ENCODE results near the gene RFX4. TPM values are rescaled to one million over a fixed set of nuclear protein-coding genes. Genes with fewer than 3 reads are reported as not detected.

RFX4 gene
- total RNA-seq, 1 donor from 2014 or later: not detected

- no peak for DNase-seq
- no peak for TF ChIP-seq CTCF (IDR thresholded peaks at IDR 0.05; ENCODE audit: partially characterized antibody, unreplicated experiment)
- Mint-ChIP-seq H3K27me3 (ENCODE audit: unreplicated experiment) (peaks cover 15% of the 10 kb centered on the region), H3K9me3 (ENCODE audit: unreplicated experiment) (peaks cover 2% of the 10 kb centered on the region), H3K4me3 (ENCODE audit: unreplicated experiment) (no peak overlapping the region), H3K27ac (ENCODE audit: unreplicated experiment) (no peak overlapping the region), H3K4me1 (ENCODE audit: low read depth, unreplicated experiment) (peaks cover 2% of the 10 kb centered on the region), H3K36me3 (ENCODE audit: unreplicated experiment) (no peaks in the 10 kb centered on the region)
Measured at GRCh38 chr12:106590601-106591000, 7.8 kb downstream of the RFX4 start.

GRCh38 chr12:106594447-106594846 lies 11.6 kb downstream of the RFX4 start:
- no peak for TF ChIP-seq CTCF (IDR thresholded peaks at IDR 0.05; ENCODE audit: partially characterized antibody, unreplicated experiment)
- Mint-ChIP-seq H3K27ac (ENCODE audit: unreplicated experiment) (no peak overlapping the region), H3K27me3 (ENCODE audit: unreplicated experiment) (peaks cover 5% of the 10 kb centered on the region), H3K9me3 (ENCODE audit: unreplicated experiment) (no peaks in the 10 kb centered on the region), H3K36me3 (ENCODE audit: unreplicated experiment) (no peaks in the 10 kb centered on the region), H3K4me3 (ENCODE audit: unreplicated experiment) (no peak overlapping the region), H3K4me1 (ENCODE audit: low read depth, unreplicated experiment) (no peaks in the 10 kb centered on the region)
- DNase-seq: no peak

GRCh38 chr12:106595268-106595667 lies 12.5 kb downstream of the RFX4 start:
- DNase-seq: no peak
- Mint-ChIP-seq H3K36me3 (ENCODE audit: unreplicated experiment) (no peaks in the 10 kb centered on the region), H3K4me3 (ENCODE audit: unreplicated experiment) (no peak overlapping the region), H3K4me1 (ENCODE audit: low read depth, unreplicated experiment) (no peaks in the 10 kb centered on the region), H3K27ac (ENCODE audit: unreplicated experiment) (no peak overlapping the region), H3K9me3 (ENCODE audit: unreplicated experiment) (no peaks in the 10 kb centered on the region), H3K27me3 (ENCODE audit: unreplicated experiment) (peaks cover 5% of the 10 kb centered on the region)
- no peak for TF ChIP-seq CTCF (IDR thresholded peaks at IDR 0.05; ENCODE audit: partially characterized antibody, unreplicated experiment)

- peaks cover 3% of the 10 kb centered on the region for H3K4me1 Mint-ChIP-seq (ENCODE audit: low read depth, unreplicated experiment)
- no peaks in the 10 kb centered on the region for H3K36me3 Mint-ChIP-seq (ENCODE audit: unreplicated experiment)
- no peak for TF ChIP-seq CTCF (IDR thresholded peaks at IDR 0.05; ENCODE audit: partially characterized antibody, unreplicated experiment)
- peaks cover 2% of the 10 kb centered on the region for H3K27me3 Mint-ChIP-seq (ENCODE audit: unreplicated experiment)
- no peak for DNase-seq
- no peak overlapping the region for H3K27ac Mint-ChIP-seq (ENCODE audit: unreplicated experiment)
- H3K9me3 Mint-ChIP-seq (ENCODE audit: unreplicated experiment): peaks cover 1% of the 10 kb centered on the region
- H3K4me3 Mint-ChIP-seq (ENCODE audit: unreplicated experiment): no peak overlapping the region
Measured at GRCh38 chr12:106598003-106598402, 15.2 kb downstream of the RFX4 start.

GRCh38 chr12:106599302-106599701 lies 16.5 kb downstream of the RFX4 start:
- H3K27me3 Mint-ChIP-seq (ENCODE audit: unreplicated experiment): peaks cover 2% of the 10 kb centered on the region
- H3K36me3 Mint-ChIP-seq (ENCODE audit: unreplicated experiment): no peaks in the 10 kb centered on the region
- H3K4me3 Mint-ChIP-seq (ENCODE audit: unreplicated experiment): no peak overlapping the region
- peaks cover 3% of the 10 kb centered on the region for H3K4me1 Mint-ChIP-seq (ENCODE audit: low read depth, unreplicated experiment)
- no peak for DNase-seq
- H3K27ac Mint-ChIP-seq (ENCODE audit: unreplicated experiment): no peak overlapping the region
- TF ChIP-seq CTCF (IDR thresholded peaks at IDR 0.05; ENCODE audit: partially characterized antibody, unreplicated experiment): no peak
- peaks cover 1% of the 10 kb centered on the region for H3K9me3 Mint-ChIP-seq (ENCODE audit: unreplicated experiment)
